ENCODE data around the gene CFAP97D2.
"Not testable (repeated sequence)": the region's sequence is repeated elsewhere in the genome, so short reads cannot be mapped to it uniquely, and the experiment has no call there.

Gene CFAP97D2

GRCh38 chr13:114158869-114159666 is 20.0 kb upstream of the CFAP97D2 start:
- DNase-seq: not testable (repeated sequence)

- DNase-seq: no peak
Measured at GRCh38 chr13:114161028-114161556, 18.0 kb upstream of the CFAP97D2 start.

GRCh38 chr13:114161644-114162532 is 17.2 kb upstream of the CFAP97D2 start:
- peak; percentile 76 for DNase-seq

GRCh38 chr13:114162533-114162922 is 16.5 kb upstream of the CFAP97D2 start:
- DNase-seq: no peak

- no peak for DNase-seq
Measured at GRCh38 chr13:114164053-114164452, 15.0 kb upstream of the CFAP97D2 start.

GRCh38 chr13:114164681-114165429 is 14.2 kb upstream of the CFAP97D2 start:
- DNase-seq: no peak

GRCh38 chr13:114166381-114167131 is 12.5 kb upstream of the CFAP97D2 start:
- DNase-seq: no peak

- DNase-seq: no peak
Measured at GRCh38 chr13:114167426-114167825, 11.6 kb upstream of the CFAP97D2 start.

GRCh38 chr13:114167885-114168284 is 11.2 kb upstream of the CFAP97D2 start:
- DNase-seq: no peak

- no peak for DNase-seq
Measured at GRCh38 chr13:114173272-114173671, 5.8 kb upstream of the CFAP97D2 start.

- no peak for DNase-seq
Measured at GRCh38 chr13:114173745-114174144, 5.3 kb upstream of the CFAP97D2 start.

- no peak for DNase-seq
Measured at GRCh38 chr13:114174529-114174961, 4.5 kb upstream of the CFAP97D2 start.

GRCh38 chr13:114176359-114176902 is 2.6 kb upstream of the CFAP97D2 start:
- DNase-seq: not testable (repeated sequence)

- no peak for DNase-seq
Measured at GRCh38 chr13:114177245-114178010, 1.6 kb upstream of the CFAP97D2 start.

- no peak for DNase-seq
Measured at GRCh38 chr13:114185182-114185971, 6.3 kb downstream of the CFAP97D2 start.

GRCh38 chr13:114194853-114195252 is 15.8 kb downstream of the CFAP97D2 start:
- DNase-seq: no peak

- no peak for DNase-seq
Measured at GRCh38 chr13:114196629-114197028, 17.6 kb downstream of the CFAP97D2 start.

- DNase-seq: no peak
Measured at GRCh38 chr13:114198556-114198955, 19.5 kb downstream of the CFAP97D2 start.

GRCh38 chr13:114199526-114199925 is 20.5 kb downstream of the CFAP97D2 start:
- DNase-seq: not testable (repeated sequence)

GRCh38 chr13:114199954-114200353 is 20.9 kb downstream of the CFAP97D2 start:
- DNase-seq: peak; percentile 40

All from CD4-positive, alpha-beta T cell treated with Interleukin-17A for 4 hours (primary cell).